ENCODE measurements around the gene NCKAP5.

NCKAP5 gene

GRCh38 chr2:133040170-133040569 lies 528.1 kb downstream of the NCKAP5 start:
- no peak for DNase-seq (ENCODE audit: insufficient read length)
- TF ChIP-seq TAF1 (IDR thresholded peaks at IDR 0.05; ENCODE audit: borderline replicate concordance, low read depth, low read length) (no peak), POLR2A (IDR thresholded peaks at IDR 0.05; ENCODE audit: low read depth, low read length) (no peak), POLR2AphosphoS5 (IDR thresholded peaks at IDR 0.05; ENCODE audit: low read depth, low read length) (no peak)
- no peak for FAIRE-seq

DNA sequence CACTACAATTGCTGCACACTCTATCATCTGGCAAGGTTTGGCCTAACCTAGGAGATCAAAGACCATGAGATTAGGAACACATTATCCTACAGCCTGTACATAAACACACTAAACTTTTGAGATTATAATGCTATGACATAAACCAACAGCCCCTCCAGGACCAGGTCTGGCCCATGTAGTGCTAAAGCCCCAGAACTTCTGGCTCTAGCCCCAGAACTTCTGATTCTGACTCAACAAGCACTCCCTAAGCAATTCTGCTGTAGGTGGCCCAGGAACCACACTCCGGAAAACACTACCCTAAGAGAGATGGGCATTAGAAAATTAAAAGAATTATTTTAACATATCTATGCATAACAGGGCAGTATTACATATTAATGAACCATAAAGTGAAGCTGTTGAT lies 528.7 kb downstream of the NCKAP5 start:
- DNase-seq (ENCODE audit: insufficient read length), result no peak
- TF ChIP-seq TAF1 (IDR thresholded peaks at IDR 0.05; ENCODE audit: borderline replicate concordance, low read depth, low read length) (no peak), POLR2A (IDR thresholded peaks at IDR 0.05; ENCODE audit: low read depth, low read length) (no peak), POLR2AphosphoS5 (IDR thresholded peaks at IDR 0.05; ENCODE audit: low read depth, low read length) (no peak)
- FAIRE-seq, result no peak

DNA sequence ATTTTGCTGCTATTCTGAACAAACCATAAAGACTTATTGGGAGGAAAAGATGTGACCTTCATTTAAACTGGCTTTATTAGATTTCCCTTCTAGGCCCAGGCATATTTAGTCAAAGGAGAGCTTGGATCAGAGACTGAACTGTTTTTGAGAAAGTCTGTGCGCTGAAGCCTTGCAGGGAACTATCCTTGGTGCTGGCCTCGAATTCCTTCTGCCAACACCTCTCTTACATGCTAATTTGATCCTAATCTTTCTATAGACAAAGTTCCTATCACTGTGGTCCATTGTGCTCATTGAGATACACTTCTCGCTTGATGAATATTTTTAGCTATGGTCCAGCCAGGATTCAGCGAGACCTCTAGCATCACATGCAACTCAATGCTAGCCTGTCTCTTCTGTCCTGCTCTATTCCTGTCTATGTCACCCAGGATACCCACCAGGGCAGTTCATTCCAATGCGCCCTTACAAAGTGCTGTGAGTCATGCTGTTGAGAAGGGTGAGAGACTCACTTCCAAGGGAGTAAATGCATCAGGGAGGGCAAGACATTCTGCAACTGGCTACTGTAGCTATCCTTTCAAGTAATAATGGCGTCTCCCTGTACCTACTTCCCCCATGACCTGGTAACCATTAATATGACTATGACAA lies 541.6 kb downstream of the NCKAP5 start:
- FAIRE-seq (no peak), DNase-seq (ENCODE audit: insufficient read length) (no peak)
- TF ChIP-seq POLR2AphosphoS5 (IDR thresholded peaks at IDR 0.05; ENCODE audit: low read depth, low read length) (no peak), TAF1 (IDR thresholded peaks at IDR 0.05; ENCODE audit: borderline replicate concordance, low read depth, low read length) (no peak), POLR2A (IDR thresholded peaks at IDR 0.05; ENCODE audit: low read depth, low read length) (no peak)

DNA sequence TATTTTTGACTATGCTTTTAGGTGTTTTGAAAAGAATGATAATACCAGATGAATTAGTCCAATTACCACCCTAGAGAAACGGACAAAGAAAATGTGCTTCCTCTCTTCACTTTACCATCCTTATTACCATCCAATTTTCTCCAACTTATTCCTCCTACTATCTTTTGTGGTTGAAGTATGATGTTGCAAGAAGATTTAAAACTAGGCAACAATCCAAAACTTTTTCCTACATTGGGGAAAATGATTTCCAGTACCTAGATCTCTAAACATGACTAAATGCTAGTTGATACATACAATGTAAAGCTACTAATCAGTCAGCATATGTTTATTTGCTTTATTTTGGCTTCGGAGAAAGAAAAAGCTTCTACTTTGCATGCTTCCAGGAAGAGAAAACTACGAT lies 543.3 kb downstream of the NCKAP5 start:
- DNase-seq (ENCODE audit: insufficient read length) (no peak), FAIRE-seq (no peak)
- no peak for TF ChIP-seq POLR2AphosphoS5 (IDR thresholded peaks at IDR 0.05; ENCODE audit: low read depth, low read length)
- TF ChIP-seq TAF1 (IDR thresholded peaks at IDR 0.05; ENCODE audit: borderline replicate concordance, low read depth, low read length), result no peak
- no peak for TF ChIP-seq POLR2A (IDR thresholded peaks at IDR 0.05; ENCODE audit: low read depth, low read length)

- FAIRE-seq, result no peak
- no peak for DNase-seq (ENCODE audit: insufficient read length)
- no peak for TF ChIP-seq POLR2AphosphoS5 (IDR thresholded peaks at IDR 0.05; ENCODE audit: low read depth, low read length)
- TF ChIP-seq POLR2A (IDR thresholded peaks at IDR 0.05; ENCODE audit: low read depth, low read length), result no peak
- TF ChIP-seq TAF1 (IDR thresholded peaks at IDR 0.05; ENCODE audit: borderline replicate concordance, low read depth, low read length), result no peak
Observed at GRCh38 chr2:133012847-133013734, 555.2 kb downstream of the NCKAP5 start.

DNA sequence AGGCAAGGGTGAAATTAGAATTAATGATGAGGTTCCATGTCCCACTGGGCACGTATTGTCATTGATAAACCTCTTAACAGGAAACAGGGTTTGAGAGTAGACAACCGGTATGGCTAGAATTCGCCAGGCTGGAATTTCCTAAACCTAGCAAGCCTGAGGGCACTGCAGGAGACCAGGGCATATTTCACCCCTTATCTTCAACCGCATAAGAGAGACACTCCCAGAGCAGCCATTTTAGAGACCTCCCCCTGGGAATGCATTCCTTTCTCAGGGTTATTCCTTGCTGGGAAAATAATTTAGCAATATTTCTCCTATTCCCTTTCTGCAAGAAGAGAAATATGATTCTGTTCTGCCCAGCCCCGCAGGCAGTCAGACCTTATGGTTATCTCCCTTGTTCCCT lies 563.6 kb downstream of the NCKAP5 start:
- TF ChIP-seq POLR2A (IDR thresholded peaks at IDR 0.05; ENCODE audit: low read depth, low read length), result no peak
- TF ChIP-seq POLR2AphosphoS5 (IDR thresholded peaks at IDR 0.05; ENCODE audit: low read depth, low read length), result no peak
- TF ChIP-seq TAF1 (IDR thresholded peaks at IDR 0.05; ENCODE audit: borderline replicate concordance, low read depth, low read length), result no peak
- DNase-seq (ENCODE audit: insufficient read length) (no peak), FAIRE-seq (no peak)

- DNase-seq (ENCODE audit: insufficient read length), result no peak
- FAIRE-seq, result no peak
- TF ChIP-seq TAF1 (IDR thresholded peaks at IDR 0.05; ENCODE audit: borderline replicate concordance, low read depth, low read length), result no peak
- TF ChIP-seq POLR2A (IDR thresholded peaks at IDR 0.05; ENCODE audit: low read depth, low read length), result no peak
- no peak for TF ChIP-seq POLR2AphosphoS5 (IDR thresholded peaks at IDR 0.05; ENCODE audit: low read depth, low read length)
Observed at GRCh38 chr2:132999421-132999820, 568.8 kb downstream of the NCKAP5 start.

- FAIRE-seq, result no peak
- DNase-seq (ENCODE audit: insufficient read length), result no peak
- TF ChIP-seq POLR2A (IDR thresholded peaks at IDR 0.05; ENCODE audit: low read depth, low read length) (no peak), TAF1 (IDR thresholded peaks at IDR 0.05; ENCODE audit: borderline replicate concordance, low read depth, low read length) (no peak), POLR2AphosphoS5 (IDR thresholded peaks at IDR 0.05; ENCODE audit: low read depth, low read length) (no peak)
Observed at GRCh38 chr2:132998221-132998620, 570.0 kb downstream of the NCKAP5 start.

- DNase-seq (ENCODE audit: insufficient read length), result no peak
- no peak for TF ChIP-seq POLR2A (IDR thresholded peaks at IDR 0.05; ENCODE audit: low read depth, low read length)
- no peak for TF ChIP-seq TAF1 (IDR thresholded peaks at IDR 0.05; ENCODE audit: borderline replicate concordance, low read depth, low read length)
- TF ChIP-seq POLR2AphosphoS5 (IDR thresholded peaks at IDR 0.05; ENCODE audit: low read depth, low read length), result no peak
- no peak for FAIRE-seq
Observed at GRCh38 chr2:132991471-132992045, 576.7 kb downstream of the NCKAP5 start.

GRCh38 chr2:132984731-132985130 lies 583.5 kb downstream of the NCKAP5 start:
- FAIRE-seq (no peak), DNase-seq (ENCODE audit: insufficient read length) (no peak)
- TF ChIP-seq POLR2AphosphoS5 (IDR thresholded peaks at IDR 0.05; ENCODE audit: low read depth, low read length), result no peak
- no peak for TF ChIP-seq POLR2A (IDR thresholded peaks at IDR 0.05; ENCODE audit: low read depth, low read length)
- TF ChIP-seq TAF1 (IDR thresholded peaks at IDR 0.05; ENCODE audit: borderline replicate concordance, low read depth, low read length), result no peak

GRCh38 chr2:132980304-132980703 lies 588.0 kb downstream of the NCKAP5 start:
- DNase-seq (ENCODE audit: insufficient read length) (no peak), FAIRE-seq (no peak)
- TF ChIP-seq TAF1 (IDR thresholded peaks at IDR 0.05; ENCODE audit: borderline replicate concordance, low read depth, low read length), result no peak
- no peak for TF ChIP-seq POLR2AphosphoS5 (IDR thresholded peaks at IDR 0.05; ENCODE audit: low read depth, low read length)
- no peak for TF ChIP-seq POLR2A (IDR thresholded peaks at IDR 0.05; ENCODE audit: low read depth, low read length)

Data from GM12892 (cell line).